ENCODE data around the gene CBX4.

GRCh38 chr17:79825580-79825921 lies 13.7 kb downstream of the CBX4 start:
- TF ChIP-seq ARNTL (CRISPR knock-in tag; IDR thresholded peaks at IDR 0.05; ENCODE audit: borderline replicate concordance, low read depth): no peak
- no peak for TF ChIP-seq ZFP3 (CRISPR knock-in tag; IDR thresholded peaks at IDR 0.05)
- TF ChIP-seq ZNF70 (CRISPR knock-in tag; IDR thresholded peaks at IDR 0.05): no peak

All from SK-N-SH treated with all-trans-retinoic acid at 6 μM for 48 hours (cell line).